GM19452 (cell line): ENCODE results near the gene ATP2B3.
"Not testable (repeated sequence)": the region's sequence is repeated elsewhere in the genome, so short reads cannot be mapped to it uniquely, and the experiment has no call there.

ENCODE experiments used
- ATAC-seq: cut with Tn5 transposase; IDR thresholded peaks from one replicate; pipeline ENCODE4 v1.9.1; 2021; ENCODE audit not compliant: unreplicated experiment

ATP2B3 gene

DNA sequence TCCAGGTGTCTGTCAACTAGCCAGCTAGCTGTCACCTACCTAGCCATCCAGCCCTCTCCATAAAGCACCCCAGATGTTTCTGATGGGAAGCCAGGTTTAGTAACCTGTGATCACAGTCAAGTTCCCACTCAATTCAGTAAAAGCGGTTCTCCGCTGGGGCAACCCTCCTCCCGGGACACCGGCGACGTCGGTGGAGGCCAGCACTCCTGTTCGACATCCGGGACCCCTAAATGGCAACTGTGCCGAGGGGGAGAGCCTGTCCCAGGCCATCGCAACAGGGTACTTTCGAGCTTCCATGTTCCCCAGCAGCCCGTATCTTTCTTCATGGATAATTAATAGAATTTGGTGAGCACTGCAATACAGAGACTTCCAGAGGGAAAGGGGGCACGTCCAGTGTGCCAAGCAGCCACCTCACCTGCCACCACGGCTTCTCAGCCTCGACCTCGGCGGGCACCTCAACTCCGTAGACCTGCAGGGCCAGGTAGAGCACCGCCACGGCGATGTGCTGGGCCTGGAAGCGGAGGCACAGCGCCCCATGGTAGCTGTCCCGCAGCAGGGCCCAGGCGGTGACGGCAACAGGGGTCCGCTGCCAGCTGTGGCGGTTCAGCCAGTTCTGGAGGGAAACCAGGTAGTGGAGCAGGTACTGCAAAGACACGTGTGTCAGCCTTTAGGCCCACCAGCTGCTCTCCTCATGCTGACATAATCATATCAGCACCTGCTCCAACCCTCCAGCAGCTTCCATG is 74.8 kb downstream of the ATP2B3 start:
- ATAC-seq, result no peak

DNA sequence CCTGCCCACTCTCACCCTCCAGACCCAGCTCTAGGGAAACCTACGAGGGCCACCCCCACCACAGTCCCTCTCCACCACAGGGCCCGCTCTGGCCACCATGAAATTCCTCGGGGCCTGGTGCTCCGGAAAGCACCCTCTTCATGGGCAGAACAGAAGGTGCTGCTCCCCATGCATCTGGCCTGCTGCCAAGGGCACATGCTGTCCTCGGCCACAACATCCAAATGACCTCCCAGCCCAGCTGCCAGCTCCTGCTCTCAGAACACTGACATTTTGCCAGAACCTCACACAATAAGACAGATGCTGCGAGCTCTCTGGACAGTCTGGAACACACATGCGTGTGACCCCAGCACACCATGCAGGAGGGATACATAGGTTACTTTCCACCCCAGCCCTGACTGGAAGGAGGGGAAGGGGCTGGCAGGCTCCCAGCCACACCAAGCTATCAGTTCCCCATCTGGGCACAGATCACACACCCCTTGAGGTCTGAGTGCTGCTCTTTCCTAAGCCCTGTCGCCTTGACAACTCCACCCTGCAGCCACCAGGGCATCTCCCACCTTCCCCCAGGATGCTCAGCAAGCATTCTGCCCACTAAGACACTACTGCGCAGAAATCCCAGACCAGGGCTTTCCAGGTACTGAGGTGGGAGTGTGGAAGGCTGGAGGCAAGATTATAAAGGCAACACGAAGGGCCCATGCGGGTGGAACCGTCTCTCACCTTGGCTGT is 75.7 kb downstream of the ATP2B3 start:
- ATAC-seq, result no peak

DNA sequence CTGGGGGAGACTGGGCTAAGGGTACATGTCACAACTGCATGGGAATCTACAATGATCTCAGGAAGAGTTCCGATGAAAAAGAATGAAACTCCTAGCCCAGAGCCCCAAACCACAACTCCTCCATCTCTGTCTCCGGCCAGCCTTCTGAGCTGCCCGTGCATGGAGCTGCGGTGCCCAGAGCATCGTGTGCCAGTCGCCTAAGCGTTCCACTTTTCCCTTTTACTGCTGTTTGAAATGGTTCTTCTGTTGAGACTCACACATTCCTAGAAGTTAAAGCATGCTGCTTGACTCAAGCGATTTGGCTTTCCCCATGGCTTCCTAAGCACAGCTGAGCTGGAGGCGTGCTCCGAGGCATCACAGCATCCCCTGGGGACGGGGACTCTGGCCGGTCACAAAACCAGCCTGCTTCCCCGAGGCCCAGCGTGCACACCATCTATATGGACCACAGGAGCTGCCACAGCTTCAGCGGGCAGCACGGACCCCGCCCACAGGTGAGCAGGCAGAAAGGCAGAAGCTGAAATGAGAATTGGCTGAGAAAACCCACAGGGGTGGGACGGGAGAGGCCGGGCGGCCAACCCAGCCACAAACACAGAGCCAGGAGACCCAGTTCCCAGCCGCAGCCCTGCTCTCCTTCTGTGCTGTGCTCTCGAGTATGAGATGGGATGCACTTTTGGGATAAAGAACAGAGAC is 76.5 kb downstream of the ATP2B3 start:
- ATAC-seq, result no peak

DNA sequence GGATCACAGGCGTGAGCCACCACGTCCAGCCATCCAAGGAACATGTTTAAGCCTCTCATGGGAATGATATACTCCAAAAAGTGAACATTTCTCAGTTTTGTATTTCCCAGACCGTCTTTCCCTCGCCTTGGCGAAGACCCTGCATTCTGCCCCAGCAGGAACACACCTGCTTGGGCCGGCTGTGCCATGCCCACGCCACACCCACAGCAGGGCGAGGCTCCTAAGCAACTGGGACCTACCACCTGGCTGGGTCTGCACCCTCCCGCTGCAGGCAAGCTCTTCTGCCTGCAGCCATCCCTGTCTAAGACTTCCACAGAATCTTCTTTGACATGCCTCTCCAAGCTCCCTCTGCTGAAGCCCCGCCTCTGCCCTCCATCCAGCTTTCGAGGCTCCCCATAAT is 77.9 kb downstream of the ATP2B3 start:
- ATAC-seq, result no peak

DNA sequence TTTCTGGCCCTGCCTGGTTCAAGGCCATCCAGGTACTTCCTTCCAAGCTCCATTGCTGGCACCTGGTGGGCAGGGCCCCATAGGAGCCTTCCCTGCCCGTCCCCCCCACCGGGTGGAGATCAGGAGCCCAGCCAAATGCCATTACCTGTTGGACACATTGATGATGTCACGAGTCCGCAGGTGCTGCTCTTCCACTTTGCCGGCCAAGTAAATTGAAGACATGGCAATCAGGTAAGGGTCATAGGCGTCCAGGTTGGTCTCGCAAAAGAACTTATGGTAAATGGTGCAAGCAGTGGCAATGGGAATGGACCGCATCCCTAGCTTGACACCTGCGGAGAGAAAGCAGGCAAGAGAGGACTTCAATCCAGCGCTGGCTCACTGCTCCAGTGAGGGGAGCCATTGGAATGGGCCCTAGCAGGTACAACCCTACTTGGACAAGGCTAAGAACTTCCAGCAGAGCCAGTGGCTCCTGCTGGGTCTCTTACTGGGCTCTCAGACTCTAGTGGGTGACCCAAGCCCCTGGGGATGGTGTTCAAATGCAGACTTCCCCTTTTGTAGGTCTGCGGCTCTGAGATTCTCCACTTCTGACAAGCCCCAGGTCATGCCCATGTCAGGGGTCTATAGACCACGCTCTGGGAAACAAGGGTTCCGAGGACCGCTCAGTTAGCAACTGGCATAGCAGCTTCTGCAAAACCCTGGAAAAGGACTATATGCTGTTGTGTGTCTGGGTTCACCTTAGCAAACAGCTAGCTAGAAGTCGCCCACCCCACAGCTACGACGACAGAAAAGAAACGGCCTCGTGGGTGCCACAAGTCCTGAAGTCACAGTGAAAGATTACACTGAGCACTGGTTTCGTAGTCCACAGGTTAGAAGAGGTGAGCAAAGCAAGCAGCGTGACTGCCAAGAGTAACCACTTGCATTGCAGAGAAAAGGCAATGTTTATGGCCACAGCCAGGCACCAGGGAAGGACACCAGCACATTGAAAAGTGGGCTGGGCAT is 78.7 kb downstream of the ATP2B3 start:
- ATAC-seq, result no peak

DNA sequence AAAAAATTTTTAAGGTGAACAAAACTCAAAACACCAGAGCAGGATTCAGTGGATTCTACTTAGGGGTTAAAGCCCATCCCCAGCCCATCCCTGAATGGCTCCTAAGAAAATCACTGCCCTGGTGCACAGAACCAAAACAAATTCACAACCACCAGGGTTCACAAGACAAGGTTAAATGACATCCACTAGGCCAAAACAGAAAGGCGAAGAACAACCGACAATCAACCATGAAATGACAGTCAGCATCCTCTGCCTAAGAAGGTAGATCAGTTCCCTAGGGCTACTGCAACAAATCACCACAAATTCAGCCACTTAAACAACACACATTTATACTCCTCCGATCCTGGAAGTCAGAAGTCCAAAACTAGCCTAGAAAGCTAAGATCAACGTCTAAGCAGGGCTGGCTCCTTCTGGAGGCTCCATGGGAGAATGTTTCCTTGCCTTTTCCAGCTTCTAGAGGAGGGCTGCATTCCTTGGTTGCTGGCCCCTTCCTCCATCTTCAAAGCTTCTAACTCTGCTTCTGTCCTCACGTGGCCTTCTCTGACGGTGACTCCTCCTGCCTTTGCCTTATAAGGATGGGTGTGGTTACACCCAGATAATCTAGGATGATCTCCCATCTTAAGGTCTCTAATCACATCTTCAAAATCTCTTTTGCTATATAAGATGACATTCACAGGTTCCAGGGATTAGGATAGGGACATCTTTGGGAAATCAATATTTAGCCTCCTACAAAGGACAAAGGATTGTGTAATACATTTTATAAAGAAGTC is 79.7 kb downstream of the ATP2B3 start:
- no peak for ATAC-seq

DNA sequence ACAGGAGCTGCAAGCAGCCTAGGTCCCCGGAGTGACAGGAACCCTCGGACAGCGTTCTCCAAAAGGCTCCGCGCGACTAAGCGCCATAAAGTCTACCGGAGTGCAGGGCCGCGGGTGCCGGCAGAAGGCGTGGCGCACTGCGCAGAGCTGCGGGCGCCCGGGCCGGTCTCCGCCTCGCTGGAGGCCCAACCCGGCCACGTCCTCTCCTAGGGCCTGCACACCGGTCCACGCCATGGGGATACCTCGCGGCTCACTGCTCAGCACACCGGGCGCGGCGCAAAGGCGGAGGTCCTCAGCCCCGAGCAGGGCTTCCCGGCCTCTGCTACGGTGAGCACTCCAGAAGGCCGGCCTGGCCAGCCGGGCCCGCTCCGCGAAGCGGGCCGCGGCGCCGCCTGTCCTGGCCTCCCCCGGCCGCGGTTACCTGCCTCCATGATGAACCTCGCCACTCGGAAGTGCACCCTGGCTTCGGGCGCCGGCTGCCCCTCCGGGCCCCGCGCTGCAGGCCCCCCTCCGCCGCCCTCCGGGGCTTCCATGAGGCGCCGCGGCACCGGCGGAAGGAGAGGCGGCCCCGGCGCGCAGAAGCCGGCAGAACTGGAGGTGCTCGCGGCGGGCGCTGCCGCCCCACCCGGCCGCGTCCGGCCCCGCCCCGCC is 81.2 kb downstream of the ATP2B3 start, which contains the start of gene CCNQ:
Gene CCNQ (minus strand): TSS at position 599 of the 651 bp plus-strand sequence. CDS start 66 bp downstream, at position 533.
- ATAC-seq, result peak; percentile 53

DNA sequence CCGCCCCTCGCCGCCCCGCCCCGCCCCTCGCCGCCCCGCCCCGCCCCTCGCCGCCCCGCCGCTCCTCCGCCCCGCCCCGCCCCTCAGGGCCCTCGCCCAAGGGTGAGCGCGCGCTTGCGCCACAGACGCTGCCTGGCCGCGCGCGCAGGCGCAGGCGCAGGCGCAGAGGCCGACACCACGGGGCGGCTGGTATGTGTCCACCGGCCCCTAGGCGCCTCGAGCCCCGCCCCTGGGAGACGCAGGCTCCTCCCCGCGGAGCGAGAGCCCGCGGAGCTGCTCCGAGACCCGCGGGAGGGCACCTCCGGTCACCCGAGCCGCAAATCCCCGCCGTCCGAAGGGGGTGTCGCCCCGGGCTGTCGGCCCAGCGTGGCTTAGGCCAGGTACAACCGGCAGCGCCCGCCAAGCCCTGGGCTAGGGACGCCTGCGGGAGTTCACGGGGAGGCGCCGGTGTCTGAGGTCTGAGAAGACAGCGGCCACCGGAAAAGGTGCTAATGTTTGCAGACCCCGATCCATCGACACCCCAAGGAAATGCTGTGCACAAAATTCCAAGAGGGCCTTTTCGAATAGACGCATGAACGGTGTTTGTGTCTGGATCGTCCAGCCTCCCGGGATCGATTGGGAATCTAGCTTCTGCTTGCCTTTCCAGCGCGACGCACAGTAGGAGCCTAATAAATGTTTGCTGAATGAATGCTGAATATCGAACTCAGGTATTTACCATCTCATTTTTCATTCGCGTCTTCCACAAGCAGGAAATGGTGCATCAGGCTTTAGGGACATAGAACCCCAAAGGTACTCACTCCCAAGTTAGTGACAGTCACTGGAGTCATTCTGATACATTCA is 82.0 kb downstream of the ATP2B3 start:
- ATAC-seq, result peak; percentile 82

DNA sequence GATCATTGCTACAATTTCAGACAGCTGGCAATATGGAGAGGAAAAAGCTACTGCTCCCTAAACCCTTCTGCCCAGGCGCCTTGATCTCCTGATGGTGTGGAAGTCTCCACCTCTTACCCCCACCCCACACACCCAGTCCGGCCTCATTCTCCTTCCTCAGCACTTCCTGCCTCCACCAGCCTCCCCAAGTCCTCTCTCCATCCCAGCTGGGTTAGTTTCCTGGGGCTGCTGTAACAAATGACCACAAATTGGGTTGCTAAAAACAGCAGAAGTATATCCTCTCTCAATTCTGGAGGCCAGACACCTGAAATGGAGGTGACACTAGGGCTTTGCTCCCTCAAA is 82.6 kb downstream of the ATP2B3 start:
- no peak for ATAC-seq

DNA sequence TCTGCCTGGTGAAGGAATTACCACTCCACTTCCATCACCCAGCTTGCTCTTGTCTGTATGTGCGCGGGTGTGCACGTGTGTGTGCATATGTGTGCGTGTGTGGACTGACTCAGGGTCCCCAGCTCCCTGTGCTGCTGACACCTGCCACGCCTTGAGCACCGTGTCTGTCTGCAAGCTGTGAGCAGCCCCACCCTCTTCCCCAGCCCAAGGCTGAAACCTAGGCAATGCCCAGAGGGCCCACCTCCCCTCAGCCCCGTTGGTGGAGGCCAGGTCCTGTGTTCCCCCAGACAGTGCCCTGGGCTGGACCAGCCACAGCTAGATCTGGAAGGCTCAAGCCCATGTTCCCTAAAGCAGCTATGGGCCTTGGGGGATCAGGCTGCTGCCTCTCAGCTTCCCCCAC is 83.5 kb downstream of the ATP2B3 start:
- ATAC-seq, result no peak

DNA sequence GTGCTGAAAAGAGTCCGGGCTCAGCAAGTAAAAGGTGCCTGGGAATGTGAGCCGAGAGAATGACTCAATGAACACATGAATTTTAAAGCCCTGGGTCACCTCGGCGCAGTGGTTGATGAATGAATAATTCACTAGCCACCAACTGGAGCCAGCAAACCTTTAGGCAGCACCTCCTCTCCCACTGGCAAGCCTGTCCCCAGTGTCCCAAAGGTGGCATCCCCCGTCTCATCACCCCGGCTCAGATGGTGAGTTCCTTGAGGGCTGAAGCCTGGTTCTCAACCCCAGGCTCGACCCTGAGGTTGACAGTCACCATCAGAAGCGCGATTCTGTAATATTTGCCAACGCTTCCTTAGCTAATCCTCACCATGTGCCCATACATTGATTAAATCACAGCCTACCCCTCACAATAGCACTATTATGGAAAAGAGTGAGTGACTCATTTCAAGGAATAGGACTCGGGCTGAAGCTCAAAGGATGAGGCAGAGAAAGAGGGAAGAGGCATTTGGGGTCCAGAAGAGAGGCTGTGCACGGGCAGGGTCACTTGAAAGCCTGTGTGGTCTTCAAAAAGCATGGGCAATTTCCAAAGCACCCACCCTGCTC is 84.2 kb downstream of the ATP2B3 start:
- no peak for ATAC-seq

DNA sequence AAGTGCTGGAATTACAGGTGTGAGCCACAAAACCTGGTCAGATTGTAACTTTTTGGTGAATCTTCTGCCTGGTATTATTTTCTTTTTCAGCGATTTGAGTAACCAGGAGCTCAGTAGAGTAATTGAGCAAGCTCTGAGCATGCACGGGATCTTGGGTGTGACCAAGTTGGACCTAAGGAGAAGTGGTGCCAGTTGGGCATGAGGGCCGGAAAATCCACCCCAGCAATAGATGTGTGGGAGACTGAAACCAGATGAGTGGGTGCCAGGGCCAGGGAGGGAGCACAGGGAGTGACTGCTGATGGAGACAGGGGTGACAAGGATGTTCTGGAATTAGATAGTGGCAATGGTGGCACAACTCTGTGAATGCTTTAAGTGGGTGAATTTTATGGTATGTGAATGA is 85.2 kb downstream of the ATP2B3 start:
- ATAC-seq, result no peak

DNA sequence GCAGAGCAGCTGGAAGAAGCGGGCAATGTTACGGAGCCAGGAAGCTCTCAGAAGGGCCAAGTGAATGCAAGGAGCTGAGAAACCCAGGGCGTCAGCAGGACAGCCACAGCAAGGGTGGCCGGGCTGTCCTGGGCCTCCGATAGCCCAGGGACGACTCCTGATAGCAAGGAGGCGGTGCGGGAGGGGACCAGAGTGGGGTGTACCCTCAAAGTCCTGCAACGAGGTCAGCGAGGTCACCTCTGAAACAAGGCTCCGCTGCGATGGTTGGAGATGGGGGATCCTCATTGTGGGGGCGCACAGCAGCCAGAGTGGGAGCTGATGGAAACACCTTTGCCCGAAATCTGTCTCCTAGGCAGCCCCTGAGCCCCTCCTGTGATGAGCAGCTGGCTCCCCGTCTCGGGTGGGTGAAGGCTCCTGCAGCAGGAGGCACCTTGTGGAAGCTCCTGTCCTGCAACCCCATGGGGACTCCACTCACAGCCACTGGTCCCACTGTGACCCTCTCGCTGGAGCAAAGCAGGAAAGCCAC is 85.8 kb downstream of the ATP2B3 start:
- ATAC-seq, result no peak

DNA sequence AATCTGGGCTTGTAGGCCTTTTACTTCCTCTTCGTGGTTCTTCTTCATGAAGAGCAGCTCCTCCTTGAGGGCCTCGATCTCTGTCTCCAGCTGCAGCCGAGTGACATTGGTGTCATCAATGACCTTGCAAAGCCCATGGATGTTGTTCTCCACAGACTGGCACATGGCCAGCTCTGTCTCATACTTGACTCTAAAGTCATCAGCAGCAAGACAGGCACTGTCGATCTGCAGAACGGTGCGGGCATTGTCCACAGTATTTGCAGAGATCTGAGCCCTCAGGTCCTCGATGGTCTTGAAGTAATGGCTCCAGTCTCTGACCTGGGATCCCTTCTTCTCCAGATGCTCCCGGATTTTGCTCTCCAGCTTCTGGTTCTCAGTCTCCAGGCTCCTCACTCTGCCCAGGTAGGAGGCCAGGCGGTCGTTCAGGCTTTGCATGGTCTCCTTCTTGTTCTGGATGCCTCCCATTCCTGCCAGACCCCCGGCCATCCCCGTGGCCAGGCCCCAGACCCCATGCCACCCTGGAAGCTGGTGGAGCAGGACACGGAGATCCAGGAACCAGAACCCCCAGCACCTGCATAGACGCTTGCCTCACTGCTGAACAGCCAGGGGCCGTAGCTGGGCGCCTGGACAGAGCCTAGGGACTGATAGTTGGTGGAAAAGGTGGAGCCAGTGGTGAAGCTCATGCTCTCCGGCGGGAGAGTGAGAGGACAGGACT is 87.4 kb downstream of the ATP2B3 start:
- ATAC-seq, result not testable (repeated sequence)

DNA sequence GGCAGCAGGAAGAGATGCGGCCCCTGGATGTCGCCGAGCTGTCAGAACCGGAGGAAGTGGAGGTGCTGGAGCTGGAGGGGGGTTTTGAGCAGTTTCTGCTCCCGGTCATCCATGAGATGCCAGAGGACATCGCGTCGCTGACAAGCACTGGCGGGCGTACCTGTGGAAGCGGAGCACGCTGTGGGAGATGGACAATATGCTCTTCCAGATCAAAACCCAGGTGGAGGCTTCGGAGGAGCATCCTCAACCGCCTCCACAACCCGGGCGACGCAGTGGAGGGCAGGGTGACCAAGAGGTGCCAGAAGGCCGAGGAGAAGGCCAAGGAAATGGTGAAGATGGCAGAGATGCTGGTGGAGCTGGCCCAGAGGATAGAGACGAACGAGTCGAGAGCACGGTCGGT is 89.1 kb downstream of the ATP2B3 start:
- ATAC-seq, result no peak

DNA sequence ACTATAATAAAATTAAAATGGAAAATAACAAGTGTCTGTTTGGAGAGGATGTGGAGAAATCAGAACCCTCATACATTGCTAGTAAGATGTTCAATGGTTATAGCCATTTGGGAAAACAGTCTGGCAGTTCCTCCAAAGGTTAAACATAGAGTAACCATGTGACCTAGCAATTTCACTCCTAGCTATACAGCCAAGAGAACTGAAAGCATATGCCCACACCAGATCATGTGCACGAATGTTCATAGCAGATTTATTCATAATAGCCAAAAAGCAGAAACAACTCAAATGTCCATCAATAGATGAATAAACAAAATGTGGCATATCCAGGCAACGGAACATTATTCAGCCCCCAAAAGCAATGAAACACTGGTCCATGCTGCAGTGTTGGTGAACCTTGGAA is 90.9 kb downstream of the ATP2B3 start:
- no peak for ATAC-seq

DNA sequence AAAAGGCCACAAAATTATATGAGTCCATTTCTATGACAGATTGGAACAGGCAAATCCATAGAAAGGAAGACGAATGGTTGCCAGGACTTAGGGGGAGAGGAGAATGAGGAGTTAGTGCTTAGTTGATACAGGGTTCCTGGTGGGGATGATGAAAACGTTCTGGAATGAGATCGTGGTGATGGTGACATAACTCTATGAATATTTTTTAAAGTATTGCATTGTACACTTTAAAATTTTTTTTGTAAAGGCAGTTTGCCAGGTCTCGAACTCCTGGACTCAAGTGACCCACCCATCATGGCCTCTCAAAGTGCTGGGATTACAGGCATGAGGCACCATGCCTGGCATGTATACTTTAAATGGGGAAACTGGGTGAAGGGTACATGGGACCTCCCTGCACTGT is 91.4 kb downstream of the ATP2B3 start:
- ATAC-seq, result no peak
